HepG2 (cell line): ENCODE measurements around the gene GPATCH4. TPM values are rescaled to one million over a fixed set of nuclear protein-coding genes. Genes with fewer than 3 reads are reported as not detected.

Experiments used
- BHLHE40 ChIP-seq: IDR thresholded peaks from 2 replicates; pipeline ENCODE4 v1.6.1; 2011; ENCODE audit warnings: low read length, improper control_type of control experiment
- CBX5 ChIP-seq: sonication (generic); formaldehyde crosslinking; IDR thresholded peaks from 2 replicates; pipeline ENCODE4 v1.4.0; 2020; ENCODE audit warnings: missing genetic modification reagents, borderline replicate concordance
- GATAD2A ChIP-seq: IDR thresholded peaks from 2 replicates; pipeline ENCODE4 v1.6.1; 2016
- GTF2F1 ChIP-seq: fragments of 150-350 bp; IDR thresholded peaks from 2 replicates; pipeline ENCODE4 v1.6.1; 2014; ENCODE audit warnings: low read length
- HMG20B ChIP-seq: conservative IDR thresholded peaks from 2 replicates; pipeline ENCODE4 v1.6.1; 2016; ENCODE audit warnings: missing genetic modification reagents, missing compliant biosample characterization
- KMT2A ChIP-seq: sonication (generic); formaldehyde crosslinking; IDR thresholded peaks from 2 replicates; pipeline ENCODE4 v1.4.0; 2020; ENCODE audit warnings: missing genetic modification reagents
- MTF1 ChIP-seq: sonication (generic); formaldehyde crosslinking; IDR thresholded peaks from 2 replicates; pipeline ENCODE4 v1.5.0; 2020; ENCODE audit warnings: missing genetic modification reagents
- NKX3-1 ChIP-seq: sonication (generic); formaldehyde crosslinking; IDR thresholded peaks from 2 replicates; pipeline ENCODE4 v1.5.0; 2020; ENCODE audit warnings: missing genetic modification reagents
- NONO ChIP-seq, 2 experiments: fragments of 450-650 bp in 1 of 2; sonication (generic) in 1 of 2; formaldehyde crosslinking in 1 of 2; IDR thresholded peaks in 1 of 2; conservative IDR thresholded peaks in 1 of 2; 2 replicates each; pipeline versions ENCODE4 v1.6.1 to v1.8.0; 2017 to 2022; ENCODE audit warnings: mild to moderate bottlenecking in 1 of 2, missing genetic modification reagents in 1 of 2, moderate library complexity in 1 of 2
- PCBP1 ChIP-seq: fragments of 200-400 bp; formaldehyde crosslinking; IDR thresholded peaks from 2 replicates; pipeline ENCODE4 v1.6.1; 2017; ENCODE audit warnings: mild to moderate bottlenecking, low read depth, low read length, borderline replicate concordance
- PHF8 ChIP-seq: sonication (generic); formaldehyde crosslinking; IDR thresholded peaks from 2 replicates; pipeline ENCODE4 v1.5.0; 2020; ENCODE audit warnings: missing genetic modification reagents
- PRDM10 ChIP-seq: sonication (generic); formaldehyde crosslinking; IDR thresholded peaks from 2 replicates; pipeline ENCODE4 v1.4.0; 2020; ENCODE audit warnings: low read depth, missing genetic modification reagents
- RFXAP ChIP-seq: sonication (generic); formaldehyde crosslinking; IDR thresholded peaks from 2 replicates; pipeline ENCODE4 v1.4.0; 2020; ENCODE audit warnings: missing genetic modification reagents, borderline replicate concordance
- SKI ChIP-seq: fragments of 450-650 bp; IDR thresholded peaks from one replicate; pipeline ENCODE4 v1.6.1; 2018; ENCODE audit warnings: mild to moderate bottlenecking; ENCODE audit not compliant: partially characterized antibody
- SSRP1 ChIP-seq: IDR thresholded peaks from 2 replicates; pipeline ENCODE4 v1.6.1; 2016; ENCODE audit warnings: control low read depth
- TAF15 ChIP-seq: fragments of 200-400 bp; formaldehyde crosslinking; IDR thresholded peaks from one replicate; pipeline ENCODE4 v1.6.1; 2018; ENCODE audit warnings: mild to moderate bottlenecking, low read depth, low read length; ENCODE audit not compliant: poor library complexity, severe bottlenecking
- TEAD3 ChIP-seq: optimal IDR thresholded peaks from 2 replicates; pipeline ENCODE3; 2016; ENCODE audit warnings: borderline replicate concordance
- ZFY ChIP-seq: sonication (generic); formaldehyde crosslinking; IDR thresholded peaks from 2 replicates; pipeline ENCODE4 v1.4.0; 2020; ENCODE audit warnings: missing genetic modification reagents
- ZMYM4 ChIP-seq: sonication (generic); formaldehyde crosslinking; IDR thresholded peaks from 2 replicates; pipeline ENCODE4 v1.8.1; 2023; ENCODE audit warnings: mild to moderate bottlenecking, missing genetic modification reagents
- ZNF441 ChIP-seq: sonication (generic); formaldehyde crosslinking; IDR thresholded peaks from 2 replicates; pipeline ENCODE4 v1.7.0; 2021; ENCODE audit warnings: missing genetic modification reagents, borderline replicate concordance
- ZNF484 ChIP-seq: sonication (generic); formaldehyde crosslinking; IDR thresholded peaks from 2 replicates; pipeline ENCODE4 v1.5.1; 2020; ENCODE audit warnings: mild to moderate bottlenecking, low read depth, missing genetic modification reagents, borderline replicate concordance
- ZNF781 ChIP-seq: sonication (generic); formaldehyde crosslinking; IDR thresholded peaks from 2 replicates; pipeline ENCODE4 v1.5.1; 2020; ENCODE audit warnings: borderline replicate concordance, mild to moderate bottlenecking, missing genetic modification reagents; ENCODE audit errors: not compliant biosample characterization
- polyA plus RNA-seq, 8 experiments: library from polyadenylated mRNA; depleted of rRNA in 3 of 8; stranded (reverse) in 7 of 8; unstranded in 1 of 8; fragments of >200 nt; fragmentation: Illumina TruSeq in 4 of 8; extraction: Trizol in 4 of 8; gene quantifications; 2 replicates each; pipeline versions ENCODE4 v1.2.1 to v1.2.3, GENCODE V29; 2011 to 2016; ENCODE audit warnings: low read depth in 4 of 8, missing spikeins in 1 of 8, mixed read lengths in 1 of 8; ENCODE audit not compliant: insufficient read depth in 1 of 8
- total RNA-seq, 5 experiments: library from RNA; depleted of rRNA; stranded (reverse); fragments of >200 nt; fragmentation: Illumina TruSeq; extraction: Trizol; gene quantifications; 2 replicates each; pipeline ENCODE4 v1.2.3, GENCODE V29; 2016; ENCODE audit warnings: low read depth in 1 of 5
- TF ChIP-seq, protein P1 (sequence below): sonication (generic); formaldehyde crosslinking; IDR thresholded peaks from 2 replicates; pipeline ENCODE4 v1.4.0; 2020; ENCODE audit warnings: mild to moderate bottlenecking, low read depth, missing genetic modification reagents
- TF ChIP-seq, protein P2 (sequence below): sonication (generic); formaldehyde crosslinking; IDR thresholded peaks from 2 replicates; pipeline ENCODE4 v1.4.0; 2020; ENCODE audit warnings: low read depth, mild to moderate bottlenecking, missing genetic modification reagents

GPATCH4 gene
- total and polyA plus RNA-seq, 2 of the 13 experiments (the other 11 are each of a cell fraction or from before 2014, with no cell fraction given): 19.2 to 37.9 TPM

DNA sequence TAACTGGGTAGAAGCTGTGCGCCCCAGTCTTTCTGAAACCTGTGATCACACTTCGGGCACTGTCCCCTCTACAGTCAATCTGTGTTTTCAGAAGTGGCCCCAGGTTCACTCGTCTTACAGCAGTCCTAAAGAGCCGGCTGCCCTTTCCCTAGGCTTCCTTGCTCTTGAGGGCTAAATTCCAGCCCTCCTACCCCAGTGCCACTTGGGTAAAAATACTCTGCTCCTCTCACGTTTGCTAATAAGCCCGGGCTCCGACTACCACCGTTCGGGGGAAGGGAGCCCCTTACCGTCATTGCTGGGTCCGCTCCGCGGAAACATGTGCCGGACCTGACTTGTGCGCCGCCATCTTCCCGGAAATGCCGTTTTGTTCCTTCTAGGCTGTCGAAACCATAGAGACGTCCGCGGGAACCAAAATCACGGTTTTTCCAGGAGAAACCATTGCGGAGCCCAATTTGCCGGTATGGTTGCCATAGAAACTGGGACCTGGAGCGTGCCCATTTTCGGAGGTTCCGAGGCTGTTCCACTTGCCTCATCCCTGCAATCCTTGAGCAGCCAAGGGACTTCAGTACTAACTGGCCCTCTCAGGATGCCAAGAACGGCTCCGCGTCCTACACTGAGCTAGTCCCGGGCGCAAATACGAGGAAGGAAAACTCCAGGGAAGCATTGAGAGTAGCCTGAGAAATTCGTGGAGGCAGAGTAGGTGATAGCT is at the start of gene GPATCH4 (continued):
- peak; percentile 88 for TF ChIP-seq PRDM10 (CRISPR knock-in tag)
- no peak for TF ChIP-seq BHLHE40
- 0 out of 2 replicates have a peak, but pooled peaks have one; percentile 55 for TF ChIP-seq ZMYM4 (CRISPR knock-in tag)
- TF ChIP-seq, protein P1, sequence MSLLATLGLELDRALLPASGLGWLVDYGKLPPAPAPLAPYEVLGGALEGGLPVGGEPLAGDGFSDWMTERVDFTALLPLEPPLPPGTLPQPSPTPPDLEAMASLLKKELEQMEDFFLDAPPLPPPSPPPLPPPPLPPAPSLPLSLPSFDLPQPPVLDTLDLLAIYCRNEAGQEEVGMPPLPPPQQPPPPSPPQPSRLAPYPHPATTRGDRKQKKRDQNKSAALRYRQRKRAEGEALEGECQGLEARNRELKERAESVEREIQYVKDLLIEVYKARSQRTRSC (CRISPR knock-in tag): no peak; the same call in 1 of the 2 replicates
- TF ChIP-seq NKX3-1 (CRISPR knock-in tag): peak; percentile 72; the same call in 1 of the 2 replicates
- no peak for TF ChIP-seq SKI
- no peak for TF ChIP-seq PCBP1
- no peak for TF ChIP-seq GTF2F1
- no peak for TF ChIP-seq TAF15
- TF ChIP-seq CBX5 (CRISPR knock-in tag): peak; percentile 48; the same call in 1 of the 2 replicates
- no peak for TF ChIP-seq ZNF781 (CRISPR knock-in tag)
- TF ChIP-seq GATAD2A (CRISPR knock-in tag): peak; percentile 63
- peak; percentile 32; the same call in 1 of the 2 replicates for TF ChIP-seq ZNF441 (CRISPR knock-in tag)
- TF ChIP-seq TEAD3 (CRISPR knock-in tag): peak; percentile 95
- TF ChIP-seq NONO (IDR thresholded peaks at IDR 0.05): no peak
- peak; percentile 86 for TF ChIP-seq NONO (CRISPR knock-in tag; conservative IDR thresholded peaks at IDR 0.05)
- TF ChIP-seq RFXAP (CRISPR knock-in tag): peak; percentile 59; the same call in 1 of the 2 replicates
- TF ChIP-seq ZNF484: no peak
- TF ChIP-seq MTF1 (CRISPR knock-in tag): no peak
- TF ChIP-seq HMG20B (CRISPR knock-in tag): 0 out of 2 replicates have a peak, but pooled peaks have one; percentile 31
- TF ChIP-seq, protein P2, sequence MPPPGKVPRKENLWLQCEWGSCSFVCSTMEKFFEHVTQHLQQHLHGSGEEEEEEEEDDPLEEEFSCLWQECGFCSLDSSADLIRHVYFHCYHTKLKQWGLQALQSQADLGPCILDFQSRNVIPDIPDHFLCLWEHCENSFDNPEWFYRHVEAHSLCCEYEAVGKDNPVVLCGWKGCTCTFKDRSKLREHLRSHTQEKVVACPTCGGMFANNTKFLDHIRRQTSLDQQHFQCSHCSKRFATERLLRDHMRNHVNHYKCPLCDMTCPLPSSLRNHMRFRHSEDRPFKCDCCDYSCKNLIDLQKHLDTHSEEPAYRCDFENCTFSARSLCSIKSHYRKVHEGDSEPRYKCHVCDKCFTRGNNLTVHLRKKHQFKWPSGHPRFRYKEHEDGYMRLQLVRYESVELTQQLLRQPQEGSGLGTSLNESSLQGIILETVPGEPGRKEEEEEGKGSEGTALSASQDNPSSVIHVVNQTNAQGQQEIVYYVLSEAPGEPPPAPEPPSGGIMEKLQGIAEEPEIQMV (CRISPR knock-in tag): peak; percentile 85
- TF ChIP-seq ZFY (CRISPR knock-in tag): peak; percentile 62
- peak; percentile 89 for TF ChIP-seq PHF8 (CRISPR knock-in tag)
- TF ChIP-seq KMT2A (CRISPR knock-in tag): peak; percentile 66
- no peak for TF ChIP-seq SSRP1 (CRISPR knock-in tag)
